HCT116 (cell line): ENCODE results near the gene GGACT. TPM values are rescaled to one million over a fixed set of nuclear protein-coding genes. Genes with fewer than 3 reads are reported as not detected.

Source experiments
- ATAC-seq: fragments of 200-7000 bp; cut with Tn5 transposase; 2 replicates; pipeline ENCODE4 v1.9.1; 2020; ENCODE audit warnings: mild to moderate bottlenecking, moderate library complexity
- BruUV-seq: library from RNA; stranded (reverse); fragments of 400-500 nt; replicated peaks from 2 replicates; lab custom pipeline; 2021; lab: Mats Ljungman, UMichigan
- CTCF ChIA-PET: fragments of 300-600 bp; sonication (Branson Sonifier 250); formaldehyde crosslinking; loops from one replicate; lab custom pipeline; 2021; ENCODE audit warnings: antibody characterized with exemption; lab: Charles Lee
- POLR2A ChIA-PET: fragments of 300-600, 350-600 bp; sonication (Branson Sonifier 250); formaldehyde crosslinking; loops from one replicate; lab custom pipeline; 2021; ENCODE audit warnings: antibody characterized with exemption; lab: Charles Lee
- RAD21 ChIA-PET, 2 experiments: fragments of 300-600 bp; sonication (Branson Sonifier 250); formaldehyde crosslinking; loops; one replicate each; lab custom pipeline; 2023; ENCODE audit warnings: low total read pairs in 2 of 2; ENCODE audit not compliant: uncharacterized antibody in 2 of 2, unreplicated experiment in 2 of 2, low non-redundant PET in 1 of 2; lab: Charles Lee
- DNase-seq: peaks from one replicate; pipeline ENCODE4 v3.0.0-alpha.2; 2010; ENCODE audit warnings: low read depth, low spot score
- H2AFZ ChIP-seq: fragments of 200-600 bp; shearing (Covaris generic), sonication (generic); 2 replicates; pipeline ENCODE4 v1.6.1; 2017; ENCODE audit warnings: low read depth, mixed run types, mixed read lengths, antibody characterized with exemption, low read length; ENCODE audit not compliant: poor library complexity, severe bottlenecking
- H3K27ac ChIP-seq: 2 replicates; pipeline ENCODE4 v1.5.1; 2012; ENCODE audit warnings: low read depth, low read length
- H3K27me3 ChIP-seq: fragments of 200-600 bp; sonication (generic); 2 replicates; pipeline ENCODE4 v1.6.1; 2016; ENCODE audit warnings: mixed run types, low read length, mixed read lengths; ENCODE audit not compliant: insufficient read depth
- H3K36me3 ChIP-seq, 2 experiments: fragments of 200-500 bp in 1 of 2; fragments of 200-600 bp in 1 of 2; sonication (Bioruptor generic) in 1 of 2; sonication (generic) in 1 of 2; 2 replicates each; pipeline versions ENCODE4 v1.5.1 to v1.6.1; 2014 to 2016; ENCODE audit warnings: low read length in 2 of 2, inconsistent platforms in 1 of 2, mixed read lengths in 1 of 2, mixed run types in 1 of 2; ENCODE audit not compliant: insufficient read depth in 2 of 2, control insufficient read depth in 1 of 2
- H3K4me1 ChIP-seq, 2 experiments: fragments of 200-600 bp in 1 of 2; sonication (generic) in 1 of 2; 2 replicates each; pipeline versions ENCODE4 v1.5.1 to v1.6.1; 2012 to 2017; ENCODE audit warnings: low read length in 2 of 2, inconsistent platforms in 1 of 2, mild to moderate bottlenecking in 1 of 2, mixed read lengths in 1 of 2, mixed run types in 1 of 2, moderate library complexity in 1 of 2; ENCODE audit not compliant: insufficient read depth in 2 of 2, control insufficient read depth in 1 of 2
- H3K4me2 ChIP-seq: fragments of 200-600 bp; sonication (generic); 2 replicates; pipeline ENCODE4 v1.6.1; 2017; ENCODE audit warnings: mixed run types, low read length, mixed read lengths
- H3K4me3 ChIP-seq, 2 experiments: fragments of 200-600 bp in 1 of 2; sonication (generic) in 1 of 2; replicated peaks in 1 of 2; 2 replicates each; pipeline ENCODE4 v1.5.1; 2011 to 2016; ENCODE audit warnings: low read length in 2 of 2, control low read depth in 1 of 2, low read depth in 1 of 2, mild to moderate bottlenecking in 1 of 2, mixed read lengths in 1 of 2, mixed run types in 1 of 2
- H3K79me2 ChIP-seq: fragments of 200-600 bp; sonication (generic); 2 replicates; pipeline ENCODE4 v1.6.1; 2017; ENCODE audit warnings: mild to moderate bottlenecking, mixed run types, low read length, moderate library complexity, mixed read lengths; ENCODE audit not compliant: insufficient read depth
- H3K9ac ChIP-seq: fragments of 200-600 bp; sonication (generic); 2 replicates; pipeline ENCODE4 v1.6.1; 2016; ENCODE audit warnings: low read length, mixed read lengths
- H3K9me2 ChIP-seq: fragments of 200-600 bp; sonication (generic), shearing (Covaris generic); 2 replicates; pipeline ENCODE4 v1.6.1; 2017; ENCODE audit warnings: mixed run types, mild to moderate bottlenecking, moderate library complexity; ENCODE audit not compliant: insufficient read depth
- H3K9me3 ChIP-seq, 2 experiments: fragments of 200-500 bp in 1 of 2; fragments of 200-600 bp in 1 of 2; sonication (Bioruptor generic) in 1 of 2; sonication (generic) in 1 of 2; 2 replicates each; pipeline ENCODE4 v1.6.1; 2014 to 2017; ENCODE audit warnings: low read length in 2 of 2, mixed read lengths in 2 of 2, inconsistent platforms in 1 of 2, low read depth in 1 of 2, mild to moderate bottlenecking in 1 of 2, mixed run types in 1 of 2, moderate library complexity in 1 of 2; ENCODE audit not compliant: control insufficient read depth in 1 of 2, insufficient read depth in 1 of 2
- H4K20me1 ChIP-seq: fragments of 200-600 bp; sonication (generic), shearing (Covaris generic); 2 replicates; pipeline ENCODE4 v1.6.1; 2017; ENCODE audit warnings: mixed run types, mild to moderate bottlenecking, moderate library complexity; ENCODE audit not compliant: insufficient read depth
- CEBPB ChIP-seq: IDR thresholded peaks from 2 replicates; pipeline ENCODE4 v1.6.1; 2012; ENCODE audit warnings: low read depth
- ELF1 ChIP-seq: IDR thresholded peaks from 2 replicates; pipeline ENCODE4 v1.6.1; 2012; ENCODE audit warnings: low read depth, borderline replicate concordance
- FOSL1 ChIP-seq: IDR thresholded peaks from 2 replicates; pipeline ENCODE4 v1.6.1; 2012; ENCODE audit warnings: low read depth
- POLR2A ChIP-seq: IDR thresholded peaks from 2 replicates; pipeline ENCODE4 v1.7.0; 2011; ENCODE audit warnings: borderline replicate concordance; ENCODE audit not compliant: insufficient read depth, insufficient read length; ENCODE audit errors: extremely low read depth
- REST ChIP-seq: IDR thresholded peaks from 2 replicates; pipeline ENCODE4 v1.6.1; 2012; ENCODE audit warnings: low read depth
- SP1 ChIP-seq: IDR thresholded peaks from 2 replicates; pipeline ENCODE4 v1.6.1; 2012; ENCODE audit warnings: low read depth
- SRF ChIP-seq: IDR thresholded peaks from 2 replicates; pipeline ENCODE4 v1.6.1; 2012; ENCODE audit warnings: low read depth
- TCF7L2 ChIP-seq: IDR thresholded peaks from 2 replicates; pipeline ENCODE4 v1.7.0; 2011; ENCODE audit warnings: borderline replicate concordance, inconsistent platforms; ENCODE audit not compliant: insufficient read depth, insufficient read length; ENCODE audit errors: extremely low read depth
- YY1 ChIP-seq: IDR thresholded peaks from 2 replicates; pipeline ENCODE4 v1.6.1; 2011; ENCODE audit warnings: low read length, low read depth, moderate library complexity, mild to moderate bottlenecking; ENCODE audit not compliant: insufficient replicate concordance; ENCODE audit errors: extremely low read depth
- intact Hi-C: fragments of 100-400 bp; cut with micrococcal nuclease; formaldehyde crosslinking; loops from 2 replicates; pipeline ENCODE4 v1.10.0; 2022
- total RNA-seq: library from RNA; stranded (reverse); gene quantifications from one replicate; pipeline ENCODE4 v1.2.1, GENCODE V29; 2021; ENCODE audit not compliant: unreplicated experiment

The GGACT gene
- total RNA-seq, 1 experiment from 2014 or later: 5.0 TPM

GRCh38 chr13:100508996-100509395, 79.6 kb downstream of the GGACT start:
- RAD21 ChIA-PET: no interaction called here
- Histone ChIP-seq H3K9me3 (no peaks in the 10 kb centered on the region), H3K27me3 (no peaks in the 10 kb centered on the region), H3K4me2 (no peak overlapping the region), H4K20me1 (no peaks in the 10 kb centered on the region), H2AFZ (no peak overlapping the region), H3K4me3 (no peak overlapping the region), H3K9ac (no peak overlapping the region), H3K9me2 (no peaks in the 10 kb centered on the region), H3K4me1 (peaks cover 27 to 32% of the 10 kb centered on the region in 2 experiments), H3K79me2 (no peaks in the 10 kb centered on the region), H3K36me3 (no peaks in the 10 kb centered on the region), H3K27ac (no peak overlapping the region)
- TF ChIP-seq SRF: no peak
- ATAC-seq: no peak
- CTCF ChIA-PET: no interaction called here
- no TSS peak for BruUV-seq
- no peak for DNase-seq
- intact Hi-C loops: no loop called here
- POLR2A ChIA-PET: no interaction called here

- no peak for ATAC-seq
- Histone ChIP-seq H3K9ac (no peak overlapping the region), H4K20me1 (no peaks in the 10 kb centered on the region), H3K4me2 (no peak overlapping the region), H3K79me2 (no peaks in the 10 kb centered on the region), H3K27me3 (no peaks in the 10 kb centered on the region), H3K9me3 (no peaks in the 10 kb centered on the region), H3K27ac (no peak overlapping the region), H3K4me1 (peaks cover 21 to 29% of the 10 kb centered on the region in 2 experiments), H3K9me2 (no peaks in the 10 kb centered on the region), H2AFZ (no peak overlapping the region), H3K4me3 (no peak overlapping the region), H3K36me3 (no peaks in the 10 kb centered on the region)
- ChIA-PET CTCF (no interaction called here), POLR2A (no interaction called here), RAD21 (no interaction called here)
- no peak for DNase-seq
- intact Hi-C loops: no loop called here
- BruUV-seq: no TSS peak
- TF ChIP-seq TCF7L2 (no peak), ELF1 (no peak), REST (no peak), YY1 (no peak), FOSL1 (no peak), POLR2A (no peak), SP1 (no peak), CEBPB (no peak)
Measured at GRCh38 chr13:100508455-100508854, 80.1 kb downstream of the GGACT start.
